B cell (primary cell): ENCODE results near the gene GRHPR. TPM values are rescaled to one million over a fixed set of nuclear protein-coding genes. Genes with fewer than 3 reads are reported as not detected.

Experiments used
- ATAC-seq: fragments of 200-7000 bp; cut with Tn5 transposase; one replicate; pipeline ENCODE4 v1.10.0; 2021; ENCODE audit warnings: low read depth, mild to moderate bottlenecking, moderate number of reproducible peaks, moderate library complexity
- CTCF ChIA-PET: fragments of 350-600 bp; sonication (Branson Sonifier 250); formaldehyde crosslinking; loops from one replicate; lab custom pipeline; 2021; ENCODE audit warnings: antibody characterized with exemption, inconsistent platforms; lab: Charles Lee
- POLR2A ChIA-PET: fragments of 350-600 bp; sonication (Branson Sonifier 250); formaldehyde crosslinking; loops from one replicate; lab custom pipeline; 2021; ENCODE audit warnings: antibody characterized with exemption; lab: Charles Lee
- DNase-seq: peaks from one replicate; pipeline ENCODE4 v3.0.0; 2013
- H2AFZ ChIP-seq: 2 replicates; pipeline ENCODE4 v1.6.1; 2012; ENCODE audit warnings: mild to moderate bottlenecking, low read depth, low read length; ENCODE audit not compliant: insufficient read depth, poor library complexity, severe bottlenecking
- H3K27ac ChIP-seq, 2 donors: 1 replicate in 1 of 2; 2 replicates in 1 of 2; pipeline ENCODE4 v1.5.1; 2012 to 2013; ENCODE audit warnings: low read length in 2 of 2, mild to moderate bottlenecking in 2 of 2, moderate library complexity in 1 of 2
- H3K27me3 ChIP-seq, 4 experiments: fragments of 200-600 bp in 1 of 4; sonication (generic) in 1 of 4; replicated peaks in 1 of 4; 1 replicate in 2 of 4; 2 replicates in 2 of 4; pipeline versions ENCODE4 v1.6.1 to v1.7.0; 2013 to 2016; ENCODE audit warnings: low read length in 3 of 4, mild to moderate bottlenecking in 2 of 4, mixed read lengths in 1 of 4, moderate library complexity in 1 of 4; ENCODE audit not compliant: insufficient read depth in 4 of 4, control insufficient read depth in 3 of 4; ENCODE audit errors: control extremely low read depth in 1 of 4
- H3K36me3 ChIP-seq, 2 experiments: replicated peaks in 1 of 2; 1 replicate in 1 of 2; 2 replicates in 1 of 2; pipeline versions ENCODE4 v1.6.1 to v1.7.1; 2013; ENCODE audit warnings: low read length in 1 of 2; ENCODE audit not compliant: insufficient read depth in 2 of 2, control insufficient read depth in 1 of 2; ENCODE audit errors: control extremely low read depth in 1 of 2, extremely low read depth in 1 of 2
- H3K4me1 ChIP-seq, 2 donors: fragments of 200-600 bp in 1 of 2; sonication (generic) in 1 of 2; 1 replicate in 1 of 2; 2 replicates in 1 of 2; pipeline versions ENCODE4 v1.5.1 to v1.6.1; 2013 to 2017; ENCODE audit warnings: low read length in 2 of 2; ENCODE audit not compliant: control insufficient read depth in 2 of 2, insufficient read depth in 2 of 2
- H3K4me2 ChIP-seq: replicated peaks from 2 replicates; pipeline ENCODE3; 2012; ENCODE audit warnings: mild to moderate bottlenecking, low read depth, low read length; ENCODE audit not compliant: poor library complexity, severe bottlenecking
- H3K4me3 ChIP-seq, 5 experiments: fragments of 200-600 bp in 1 of 5; sonication (generic) in 1 of 5; 1 replicate in 3 of 5; 2 replicates in 2 of 5; pipeline versions ENCODE4 v1.5.1 to v1.7.0; 2011 to 2016; ENCODE audit warnings: low read length in 4 of 5, mild to moderate bottlenecking in 4 of 5, low read depth in 2 of 5, control low read depth in 1 of 5, moderate library complexity in 1 of 5; ENCODE audit not compliant: insufficient read depth in 1 of 5; ENCODE audit errors: control extremely low read depth in 1 of 5, extremely low read depth in 1 of 5
- H3K79me2 ChIP-seq: fragments of 200-600 bp; sonication (generic); one replicate; pipeline ENCODE4 v1.6.0; 2016; ENCODE audit warnings: low read length; ENCODE audit not compliant: control insufficient read depth, insufficient read depth
- H3K9ac ChIP-seq: fragments of 200-600 bp; sonication (generic); 2 replicates; pipeline ENCODE4 v1.6.1; 2017; ENCODE audit warnings: mild to moderate bottlenecking, low read length, moderate library complexity
- H3K9me3 ChIP-seq, 3 donors: one replicate each; pipeline versions ENCODE4 v1.6.1 to v1.7.1; 2013; ENCODE audit warnings: low read length in 2 of 3; ENCODE audit not compliant: control insufficient read depth in 2 of 3, insufficient read depth in 1 of 3; ENCODE audit errors: control extremely low read depth in 1 of 3
- H4K20me1 ChIP-seq: 2 replicates; pipeline ENCODE4 v1.6.0; 2012; ENCODE audit warnings: mild to moderate bottlenecking, low read length; ENCODE audit not compliant: insufficient read depth, control insufficient read depth, poor library complexity, severe bottlenecking
- H3K27ac Mint-ChIP-seq: one replicate; pipeline ENCODE4 v1.8.0; 2021; ENCODE audit warnings: mixed read lengths
- H3K27me3 Mint-ChIP-seq: one replicate; pipeline ENCODE4 v1.8.0; 2021; ENCODE audit warnings: mixed read lengths
- H3K4me1 Mint-ChIP-seq: one replicate; pipeline ENCODE4 v1.8.0; 2021; ENCODE audit warnings: mixed read lengths
- H3K4me3 Mint-ChIP-seq: one replicate; pipeline ENCODE4 v1.8.0; 2021; ENCODE audit warnings: mixed read lengths
- H3K9me3 Mint-ChIP-seq: one replicate; pipeline ENCODE4 v1.8.0; 2022; ENCODE audit warnings: mixed read lengths; ENCODE audit not compliant: insufficient read depth
- CTCF ChIP-seq: fragments of 200-600 bp; IDR thresholded peaks from one replicate; pipeline ENCODE4 v1.8.0; 2022; ENCODE audit warnings: antibody characterized with exemption, mild to moderate bottlenecking
- EZH2 ChIP-seq: IDR thresholded peaks from 2 replicates; pipeline ENCODE4 v1.6.1; 2012; ENCODE audit warnings: borderline replicate concordance, low read depth, mild to moderate bottlenecking, moderate library complexity, low read length; ENCODE audit not compliant: insufficient read depth, poor library complexity, severe bottlenecking
- WGBS: methylation state at CpG from one replicate; pipeline ENCODE4 v1.1.5; 2013; ENCODE audit warnings: missing lambda C conversion rate; ENCODE audit not compliant: insufficient coverage; 5-methylcytosine and 5-hydroxymethylcytosine counted together
- intact Hi-C: fragments of 100-400 bp; cut with micrococcal nuclease; formaldehyde crosslinking; loops from one replicate; pipeline ENCODE4 v1.10.0; 2022
- polyA plus RNA-seq: library from polyadenylated mRNA; depleted of rRNA; stranded (reverse); fragments of >200 nt; gene quantifications from 2 replicates; pipeline ENCODE4 v1.2.3, GENCODE V29; 2012
- total RNA-seq, 2 donors: library from RNA; stranded (reverse); fragments of 120-200 nt in 1 of 2; gene quantifications; 1 replicate in 1 of 2; 2 replicates in 1 of 2; pipeline versions ENCODE4 v1.2.3 to v1.2.4, GENCODE V29; 2013 to 2022

The GRHPR gene
- total and polyA plus RNA-seq, 2 donors (not counting 1 experiment from before 2014, with no cell fraction given) = 121 to 138 TPM

DNA sequence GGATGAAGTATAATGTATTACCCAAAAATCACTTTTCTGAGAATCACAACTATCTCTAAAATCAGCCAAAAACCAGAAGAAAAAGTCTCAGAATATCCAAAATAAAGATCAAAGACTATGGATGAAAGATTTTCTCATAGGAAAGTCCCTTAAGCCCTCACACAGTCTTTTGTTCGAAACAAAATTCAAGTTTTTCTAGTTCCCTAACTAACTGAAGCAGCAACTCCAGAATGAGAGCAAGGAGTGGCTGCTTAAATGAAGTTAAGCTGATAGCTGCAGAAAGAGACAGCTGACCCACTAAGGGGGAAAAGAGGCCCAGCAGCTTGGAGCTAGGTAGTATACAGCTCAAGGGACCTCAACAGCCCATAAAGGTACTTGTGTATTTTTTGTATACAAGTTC is 34.3 kb downstream of the GRHPR start:
- H3K9me3 ChIP-seq = peaks cover 0 to 3% (median 0%) of the 10 kb centered on the region in 3 donors
- H3K36me3 ChIP-seq = peaks cover 3 to 9% of the 10 kb centered on the region in 2 experiments
- H3K4me2 ChIP-seq = no peak overlapping the region
- CTCF ChIA-PET = interaction anchor here (0.8 kb wide), 1 partner anchor 41 kb away, joined by 5 read pairs; no protein-coding TSS in a partner anchor
- H3K27ac Mint-ChIP-seq = no peak overlapping the region
- intact Hi-C loops = no loop called here
- no peak overlapping the region for H3K27ac ChIP-seq
- H3K4me3 Mint-ChIP-seq = no peak overlapping the region
- H3K4me3 ChIP-seq = no peak overlapping the region
- no peak overlapping the region for H3K9ac ChIP-seq
- TF ChIP-seq CTCF (no peak), EZH2 (no peak)
- H4K20me1 ChIP-seq = peaks cover 62% of the 10 kb centered on the region
- peaks cover 0 to 3% of the 10 kb centered on the region in 2 donors for H3K4me1 ChIP-seq
- H3K9me3 Mint-ChIP-seq = no peaks in the 10 kb centered on the region
- H3K27me3 Mint-ChIP-seq = no peaks in the 10 kb centered on the region
- peaks cover 53% of the 10 kb centered on the region for H3K4me1 Mint-ChIP-seq
- peaks cover 89% of the 10 kb centered on the region for H3K79me2 ChIP-seq
- DNase-seq (no peak), ATAC-seq (no peak)
- H3K27me3 ChIP-seq = no peaks in the 10 kb centered on the region
- WGBS = no CpG with 5 or more reads among the region's 1 CpG
- POLR2A ChIA-PET = no interaction called here
- no peak overlapping the region for H2AFZ ChIP-seq

GRCh38 chr9:37464006-37464405 is 41.5 kb downstream of the GRHPR start:
- Histone ChIP-seq H3K9ac (peak overlapping the region; percentile 100), H3K27me3 (no peaks in the 10 kb centered on the region), H4K20me1 (peaks cover 18% of the 10 kb centered on the region), H3K36me3 (peaks cover 0 to 2% of the 10 kb centered on the region in 2 experiments), H3K4me1 (peaks cover 23 to 27% of the 10 kb centered on the region in 2 donors), H3K4me3 (peak overlapping the region; percentile 75 to 99 (median 95)), H3K27ac (peak overlapping the region in 1 of 2 donors; percentile 98), H2AFZ (no peak overlapping the region), H3K9me3 (no peaks in the 10 kb centered on the region), H3K4me2 (peak overlapping the region; percentile 84), H3K79me2 (peaks cover 60% of the 10 kb centered on the region)
- Mint-ChIP-seq H3K4me3 (peak overlapping the region; percentile 95), H3K9me3 (no peaks in the 10 kb centered on the region), H3K27me3 (no peaks in the 10 kb centered on the region), H3K4me1 (peaks cover 33% of the 10 kb centered on the region), H3K27ac (peak overlapping the region; percentile 98)
- no peak for ATAC-seq
- intact Hi-C loops = loop anchor here (2.0 to 10.0 kb wide), 2 partner anchors 89 to 1729 kb away; partner anchors contain the start of genes CREB3 and TLN1
- no peak for TF ChIP-seq EZH2
- no peak for TF ChIP-seq CTCF
- DNase-seq = no peak
- ChIA-PET POLR2A (no interaction called here), CTCF (interaction anchor here (1.6 kb wide), 1 partner anchor 149 kb away, joined by 3 read pairs; no protein-coding TSS in a partner anchor)
- 55% methylated on average over 1 of the region's 3 CpGs for WGBS
